ENCODE measurements around the gene TMEM176B.

DNA sequence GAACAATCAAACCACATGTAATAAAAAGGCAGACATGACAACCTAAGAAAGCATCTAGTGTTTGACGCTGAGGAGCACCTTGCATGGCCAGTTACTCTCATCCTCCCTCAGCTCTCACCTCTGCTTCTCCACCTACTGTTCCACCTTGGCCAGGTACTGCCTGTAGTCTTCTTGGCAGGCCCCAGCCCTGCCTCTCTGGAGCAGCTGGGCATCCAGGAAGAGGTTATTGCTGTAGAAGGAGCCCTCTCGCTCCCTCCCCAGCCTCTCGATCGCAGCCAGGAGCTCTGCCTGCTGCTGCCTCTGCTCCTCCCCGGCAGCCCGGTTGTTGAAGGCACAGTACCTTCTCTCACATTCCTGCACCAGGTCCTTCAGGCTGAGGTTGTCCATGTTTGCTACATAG lies 53.2 kb downstream of the TMEM176B start:
- TF ChIP-seq, protein P1, sequence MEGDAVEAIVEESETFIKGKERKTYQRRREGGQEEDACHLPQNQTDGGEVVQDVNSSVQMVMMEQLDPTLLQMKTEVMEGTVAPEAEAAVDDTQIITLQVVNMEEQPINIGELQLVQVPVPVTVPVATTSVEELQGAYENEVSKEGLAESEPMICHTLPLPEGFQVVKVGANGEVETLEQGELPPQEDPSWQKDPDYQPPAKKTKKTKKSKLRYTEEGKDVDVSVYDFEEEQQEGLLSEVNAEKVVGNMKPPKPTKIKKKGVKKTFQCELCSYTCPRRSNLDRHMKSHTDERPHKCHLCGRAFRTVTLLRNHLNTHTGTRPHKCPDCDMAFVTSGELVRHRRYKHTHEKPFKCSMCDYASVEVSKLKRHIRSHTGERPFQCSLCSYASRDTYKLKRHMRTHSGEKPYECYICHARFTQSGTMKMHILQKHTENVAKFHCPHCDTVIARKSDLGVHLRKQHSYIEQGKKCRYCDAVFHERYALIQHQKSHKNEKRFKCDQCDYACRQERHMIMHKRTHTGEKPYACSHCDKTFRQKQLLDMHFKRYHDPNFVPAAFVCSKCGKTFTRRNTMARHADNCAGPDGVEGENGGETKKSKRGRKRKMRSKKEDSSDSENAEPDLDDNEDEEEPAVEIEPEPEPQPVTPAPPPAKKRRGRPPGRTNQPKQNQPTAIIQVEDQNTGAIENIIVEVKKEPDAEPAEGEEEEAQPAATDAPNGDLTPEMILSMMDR (IDR thresholded peaks at IDR 0.05; ENCODE audit: low read depth, low read length), result no peak
- no peak for TF ChIP-seq EZH2phosphoT487 (IDR thresholded peaks at IDR 0.05; ENCODE audit: low read depth)
